HAP-1 (cell line): ENCODE measurements around the gene CHTF18.

ENCODE experiments used
- DNase-seq, 2 experiments: peaks; one replicate each; pipeline ENCODE4 v3.0.0-alpha.2; 2016 to 2020; ENCODE audit warnings: low spot score in 2 of 2
- H3K27me3 ChIP-seq: fragments of 250-450 bp; sonication (Bioruptor Pico); 2 replicates; pipeline ENCODE4 v1.5.1; 2020; ENCODE audit warnings: low read depth, mild to moderate bottlenecking, moderate library complexity
- H3K36me3 ChIP-seq: fragments of 250-450 bp; sonication (Bioruptor Pico); replicated peaks from 2 replicates; pipeline ENCODE4 v1.5.1; 2020; ENCODE audit warnings: mild to moderate bottlenecking
- H3K4me1 ChIP-seq: fragments of 250-450 bp; sonication (Bioruptor Pico); 2 replicates; pipeline ENCODE4 v1.5.1; 2020; ENCODE audit warnings: mild to moderate bottlenecking
- H3K4me3 ChIP-seq: fragments of 250-450 bp; sonication (Bioruptor Pico); 2 replicates; pipeline ENCODE4 v1.5.1; 2020; ENCODE audit warnings: mild to moderate bottlenecking, moderate library complexity
- H3K9me3 ChIP-seq: fragments of 250-450 bp; sonication (Bioruptor Pico); 2 replicates; pipeline ENCODE4 v1.5.1; 2020; ENCODE audit warnings: mild to moderate bottlenecking, moderate library complexity
- in situ Hi-C: fragments of 300-500 bp; cut with MboI; formaldehyde crosslinking; loops from 3 replicates; pipeline ENCODE4 v1.14.3; 2020; ENCODE audit warnings: low sequenced_read_pairs, inconsistent platforms, mixed read lengths

Gene CHTF18

GRCh38 chr16:764184-764750 is 24.2 kb upstream of the CHTF18 start:
- in situ Hi-C loops, result no loop called here
- DNase-seq, result no peak
- H3K4me1 ChIP-seq, result no peaks in the 10 kb centered on the region
- H3K36me3 ChIP-seq, result no peaks in the 10 kb centered on the region; the same call in 1 of the 2 replicates
- no peak overlapping the region for H3K4me3 ChIP-seq
- no peaks in the 10 kb centered on the region for H3K27me3 ChIP-seq
- no peaks in the 10 kb centered on the region for H3K9me3 ChIP-seq

GRCh38 chr16:764848-765487 is 23.5 kb upstream of the CHTF18 start:
- Histone ChIP-seq H3K27me3 (no peaks in the 10 kb centered on the region), H3K4me3 (no peak overlapping the region), H3K36me3 (no peaks in the 10 kb centered on the region), H3K4me1 (no peaks in the 10 kb centered on the region), H3K9me3 (no peaks in the 10 kb centered on the region)
- no peak for DNase-seq
- in situ Hi-C loops, result no loop called here

- Histone ChIP-seq H3K27me3 (no peaks in the 10 kb centered on the region), H3K4me3 (no peak overlapping the region), H3K9me3 (no peaks in the 10 kb centered on the region), H3K4me1 (no peaks in the 10 kb centered on the region), H3K36me3 (no peaks in the 10 kb centered on the region)
- no peak for DNase-seq
- in situ Hi-C loops, result no loop called here
Observed at GRCh38 chr16:765488-765865, 22.9 kb upstream of the CHTF18 start.

DNA sequence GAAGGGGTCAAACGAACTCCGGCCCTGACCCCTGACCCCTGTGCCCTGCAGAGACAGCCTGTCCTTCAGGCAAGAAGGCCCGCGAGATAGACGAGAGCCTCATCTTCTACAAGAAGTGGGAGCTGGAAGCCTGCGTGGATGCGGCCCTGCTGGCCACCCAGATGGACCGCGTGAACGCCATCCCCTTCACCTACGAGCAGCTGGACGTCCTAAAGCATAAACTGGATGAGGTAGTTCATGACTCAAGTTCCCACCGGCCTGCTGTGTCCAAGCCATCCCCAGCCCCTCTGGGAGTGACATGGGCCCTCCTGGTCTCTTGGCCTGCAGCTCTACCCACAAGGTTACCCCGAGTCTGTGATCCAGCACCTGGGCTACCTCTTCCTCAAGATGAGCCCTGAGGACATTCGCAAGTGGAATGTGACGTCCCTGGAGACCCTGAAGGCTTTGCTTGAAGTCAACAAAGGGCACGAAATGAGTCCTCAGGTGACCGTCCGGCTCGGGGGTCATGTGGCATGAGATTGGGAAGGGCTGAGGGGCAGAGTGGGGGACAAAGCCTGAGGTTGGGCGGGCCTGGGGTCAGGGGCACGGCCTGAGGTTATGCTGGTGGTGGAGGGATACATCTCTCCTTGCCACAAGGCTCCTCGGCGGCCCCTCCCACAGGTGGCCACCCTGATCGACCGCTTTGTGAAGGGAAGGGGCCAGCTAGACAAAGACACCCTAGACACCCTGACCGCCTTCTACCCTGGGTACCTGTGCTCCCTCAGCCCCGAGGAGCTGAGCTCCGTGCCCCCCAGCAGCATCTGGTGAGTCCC is 22.2 kb upstream of the CHTF18 start:
- no peak for DNase-seq

DNA sequence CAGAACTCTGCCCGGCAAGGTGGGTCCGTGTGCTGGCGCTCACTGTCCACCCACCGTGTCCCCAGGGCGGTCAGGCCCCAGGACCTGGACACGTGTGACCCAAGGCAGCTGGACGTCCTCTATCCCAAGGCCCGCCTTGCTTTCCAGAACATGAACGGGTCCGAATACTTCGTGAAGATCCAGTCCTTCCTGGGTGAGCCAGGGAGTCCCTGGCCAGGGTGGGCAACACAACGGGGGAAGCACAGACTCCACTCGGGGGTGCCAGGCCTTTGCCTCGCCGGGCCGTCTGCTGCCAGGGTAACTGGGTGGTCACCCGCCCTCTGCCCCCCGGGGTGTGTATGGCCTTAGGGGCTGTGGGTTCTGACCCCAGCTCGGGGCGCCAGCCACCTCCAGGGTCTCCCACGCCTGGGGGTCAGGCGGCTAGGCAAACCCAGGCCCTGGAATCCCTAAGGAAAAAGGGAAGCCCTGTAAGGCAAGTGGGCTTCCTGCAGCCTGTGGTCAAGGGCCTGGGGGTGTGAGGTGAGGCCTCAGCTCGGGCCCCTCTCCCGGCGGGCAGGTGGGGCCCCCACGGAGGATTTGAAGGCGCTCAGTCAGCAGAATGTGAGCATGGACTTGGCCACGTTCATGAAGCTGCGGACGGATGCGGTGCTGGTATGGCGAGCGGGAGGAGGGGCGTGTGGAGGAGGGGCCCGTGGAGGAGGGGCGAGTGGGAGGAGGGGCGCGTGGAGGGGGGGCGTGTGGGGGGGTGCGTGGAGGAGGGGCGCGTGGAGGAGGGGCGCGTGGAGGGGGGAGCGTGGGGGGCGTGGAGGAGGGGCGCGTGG is 21.4 kb upstream of the CHTF18 start:
- Histone ChIP-seq H3K27me3 (no peaks in the 10 kb centered on the region), H3K9me3 (no peaks in the 10 kb centered on the region), H3K4me3 (no peak overlapping the region), H3K36me3 (no peaks in the 10 kb centered on the region), H3K4me1 (no peaks in the 10 kb centered on the region)
- in situ Hi-C loops, result no loop called here
- no peak for DNase-seq

More for the DNA sequence above, 22.2 kb upstream of the CHTF18 start:
- H3K4me1 ChIP-seq, result no peaks in the 10 kb centered on the region
- H3K9me3 ChIP-seq, result no peaks in the 10 kb centered on the region
- no peaks in the 10 kb centered on the region for H3K27me3 ChIP-seq
- H3K36me3 ChIP-seq, result no peaks in the 10 kb centered on the region
- no peak overlapping the region for H3K4me3 ChIP-seq
- in situ Hi-C loops, result no loop called here

DNA sequence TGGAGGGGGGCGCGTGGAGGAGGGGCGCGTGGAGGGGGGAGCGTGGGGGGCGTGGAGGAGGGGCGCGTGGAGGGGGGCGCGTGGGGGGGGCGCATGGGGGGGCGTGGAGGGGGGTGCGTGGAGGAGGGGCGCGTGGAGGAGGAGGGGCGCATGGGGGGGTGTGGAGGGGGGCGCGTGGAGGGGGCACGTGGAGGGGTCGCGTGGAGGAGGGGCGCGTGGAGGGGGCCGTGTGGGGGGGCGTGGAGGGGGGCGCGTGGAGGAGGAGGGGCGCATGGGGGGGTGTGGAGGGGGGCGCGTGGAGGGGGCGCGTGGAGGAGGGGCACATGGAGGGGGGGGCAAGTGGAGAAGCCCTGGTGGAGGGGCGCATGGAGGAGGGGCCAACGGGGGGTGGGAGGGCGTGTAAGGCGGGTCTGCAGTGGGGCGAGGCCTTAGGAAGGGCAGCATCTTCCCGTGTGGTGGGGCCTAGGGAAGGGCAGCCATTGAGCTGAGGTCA is 20.6 kb upstream of the CHTF18 start:
- no peaks in the 10 kb centered on the region for H3K4me1 ChIP-seq
- no peaks in the 10 kb centered on the region for H3K36me3 ChIP-seq
- no peak overlapping the region for H3K4me3 ChIP-seq
- in situ Hi-C loops, result no loop called here
- H3K9me3 ChIP-seq, result no peaks in the 10 kb centered on the region
- no peak for DNase-seq
- H3K27me3 ChIP-seq, result no peaks in the 10 kb centered on the region

- Histone ChIP-seq H3K36me3 (no peaks in the 10 kb centered on the region), H3K9me3 (no peaks in the 10 kb centered on the region), H3K27me3 (no peaks in the 10 kb centered on the region), H3K4me3 (no peak overlapping the region), H3K4me1 (no peaks in the 10 kb centered on the region)
- in situ Hi-C loops, result no loop called here
- no peak for DNase-seq
Observed at GRCh38 chr16:768428-768827, 20.0 kb upstream of the CHTF18 start.

DNA sequence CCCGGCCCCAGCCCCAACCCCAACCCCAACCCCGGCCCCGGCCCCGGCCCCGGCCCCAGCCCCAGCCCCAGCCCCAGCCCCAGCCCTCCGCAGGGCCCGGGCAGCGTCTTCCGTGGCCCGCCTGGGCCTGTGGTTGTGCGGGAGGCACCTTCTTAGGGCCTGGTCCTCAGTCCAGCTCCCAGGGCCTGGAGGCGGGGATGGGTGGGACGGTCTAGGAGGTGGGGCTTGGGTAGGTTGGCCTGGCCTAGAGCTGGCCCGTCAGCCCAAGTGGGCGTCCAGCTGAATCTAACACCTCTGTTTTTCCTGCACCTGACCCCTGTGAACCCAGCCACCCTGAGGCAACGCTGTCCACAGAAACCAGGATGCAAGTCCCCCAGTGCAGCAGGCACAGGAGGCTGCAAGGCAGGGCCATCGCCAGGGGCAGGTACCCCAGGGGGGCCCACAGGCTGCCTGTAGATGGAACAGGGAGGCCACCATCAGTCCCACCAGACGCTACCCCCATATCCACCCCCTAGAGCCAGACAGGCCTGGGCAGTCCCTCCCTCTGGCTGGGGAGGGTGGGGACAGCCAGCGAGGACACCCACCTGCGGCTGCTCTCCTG is 19.1 kb upstream of the CHTF18 start:
- Histone ChIP-seq H3K4me3 (no peak overlapping the region), H3K4me1 (no peaks in the 10 kb centered on the region), H3K36me3 (no peaks in the 10 kb centered on the region), H3K27me3 (no peaks in the 10 kb centered on the region), H3K9me3 (no peaks in the 10 kb centered on the region)
- in situ Hi-C loops, result no loop called here
- DNase-seq, result no peak

DNA sequence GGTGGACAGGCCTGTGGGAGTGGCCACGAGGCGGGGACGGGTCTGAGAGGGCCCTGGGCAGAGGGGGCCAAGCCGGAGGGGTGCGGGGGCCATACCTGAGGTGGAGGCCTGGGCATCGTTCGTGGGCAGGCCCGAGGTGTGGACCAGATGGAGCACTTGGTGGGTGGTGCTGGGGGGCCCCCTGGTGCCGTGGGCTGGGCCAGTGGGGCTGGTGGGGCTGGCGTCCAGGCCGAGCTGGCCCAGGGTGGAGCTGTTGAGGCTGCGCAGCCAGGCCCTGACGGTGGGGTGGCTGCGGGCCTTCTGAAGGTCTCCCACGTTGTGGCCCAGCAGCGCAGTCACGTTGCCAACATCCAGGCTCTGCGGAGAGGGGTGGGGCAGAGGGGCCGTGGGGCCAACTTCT is 18.5 kb upstream of the CHTF18 start:
- Histone ChIP-seq H3K4me1 (no peaks in the 10 kb centered on the region), H3K9me3 (no peaks in the 10 kb centered on the region), H3K36me3 (no peaks in the 10 kb centered on the region), H3K4me3 (no peak overlapping the region), H3K27me3 (no peaks in the 10 kb centered on the region)
- DNase-seq, result no peak
- in situ Hi-C loops, result no loop called here

- Histone ChIP-seq H3K36me3 (no peaks in the 10 kb centered on the region), H3K27me3 (no peaks in the 10 kb centered on the region), H3K4me1 (no peaks in the 10 kb centered on the region), H3K9me3 (no peaks in the 10 kb centered on the region), H3K4me3 (no peak overlapping the region)
- in situ Hi-C loops, result no loop called here
- no peak for DNase-seq
Observed at GRCh38 chr16:770411-770810, 18.0 kb upstream of the CHTF18 start.

GRCh38 chr16:772959-773358 is 15.5 kb upstream of the CHTF18 start:
- no peaks in the 10 kb centered on the region for H3K4me1 ChIP-seq
- no peak overlapping the region for H3K4me3 ChIP-seq
- DNase-seq, result no peak
- H3K9me3 ChIP-seq, result no peaks in the 10 kb centered on the region
- no peaks in the 10 kb centered on the region for H3K27me3 ChIP-seq
- no peaks in the 10 kb centered on the region for H3K36me3 ChIP-seq
- in situ Hi-C loops, result no loop called here

DNA sequence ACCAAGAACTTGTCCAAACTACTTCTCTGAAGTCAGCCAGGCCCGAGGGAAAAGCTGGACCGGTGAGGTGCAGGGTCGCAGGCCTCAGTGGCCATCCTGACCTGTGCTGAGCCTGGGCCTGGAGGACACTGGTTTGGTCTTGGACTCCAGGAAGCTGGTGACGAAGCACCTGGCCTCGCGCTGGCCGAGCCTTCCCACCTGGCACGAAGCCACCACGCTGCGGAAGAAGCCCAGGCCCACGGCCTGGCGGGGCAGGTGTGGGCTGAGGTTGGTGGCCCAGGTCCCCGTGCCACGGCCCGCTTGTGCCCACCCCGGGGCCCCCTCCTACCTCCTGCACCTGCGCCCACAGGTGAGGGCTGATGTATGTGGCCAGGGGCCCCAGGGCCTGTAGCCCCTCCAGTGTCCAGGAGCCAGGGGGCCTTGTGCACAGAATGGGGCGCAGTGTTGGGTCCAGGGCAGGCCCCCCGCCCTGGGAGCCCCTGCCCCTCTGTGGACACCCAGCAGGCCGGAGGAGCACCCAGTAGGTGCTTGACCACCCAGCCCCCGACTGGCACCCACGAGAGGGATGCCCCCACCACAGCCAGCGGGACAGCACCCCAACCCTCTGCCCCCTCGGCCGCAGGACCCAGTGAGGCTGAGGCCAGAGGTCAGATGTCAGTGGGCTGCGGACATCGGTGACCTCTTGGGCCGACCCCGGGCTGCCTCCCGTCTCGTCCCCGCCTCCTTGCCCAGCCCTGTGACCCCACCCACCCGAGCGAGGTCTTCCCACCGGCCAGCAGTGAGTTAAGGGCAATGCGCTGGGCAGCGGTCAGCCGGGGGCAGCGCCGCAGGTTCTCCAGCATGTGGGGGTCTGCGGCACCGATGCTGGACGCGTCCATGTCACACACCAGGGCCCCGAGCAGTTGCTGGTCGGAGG is 14.1 kb upstream of the CHTF18 start:
- Histone ChIP-seq H3K27me3 (no peaks in the 10 kb centered on the region), H3K4me1 (no peaks in the 10 kb centered on the region), H3K9me3 (no peaks in the 10 kb centered on the region), H3K36me3 (no peaks in the 10 kb centered on the region), H3K4me3 (no peak overlapping the region)
- DNase-seq, result no peak
- in situ Hi-C loops, result no loop called here
